DOHH2 (cell line): ENCODE measurements around the gene MVK.

Source experiments
- CTCF ChIP-seq: fragments of 200-600 bp; sonication (generic); IDR thresholded peaks from one replicate; pipeline ENCODE4 v1.5.1; 2014; ENCODE audit warnings: antibody characterized with exemption, mild to moderate bottlenecking, low read depth, low read length; ENCODE audit not compliant: poor library complexity, severe bottlenecking
- EZH2phosphoT487 ChIP-seq: fragments of 200-600 bp; sonication (generic); IDR thresholded peaks from 2 replicates; pipeline ENCODE4 v1.6.1; 2017; ENCODE audit warnings: borderline replicate concordance, mild to moderate bottlenecking, antibody characterized with exemption, low read length, moderate library complexity, mixed read lengths

GRCh38 chr12:109587921-109588320, 14.3 kb downstream of the MVK start:
- TF ChIP-seq CTCF (no peak), EZH2phosphoT487 (no peak)
